ENCODE data around the gene ATF1.

ATF1 gene

DNA sequence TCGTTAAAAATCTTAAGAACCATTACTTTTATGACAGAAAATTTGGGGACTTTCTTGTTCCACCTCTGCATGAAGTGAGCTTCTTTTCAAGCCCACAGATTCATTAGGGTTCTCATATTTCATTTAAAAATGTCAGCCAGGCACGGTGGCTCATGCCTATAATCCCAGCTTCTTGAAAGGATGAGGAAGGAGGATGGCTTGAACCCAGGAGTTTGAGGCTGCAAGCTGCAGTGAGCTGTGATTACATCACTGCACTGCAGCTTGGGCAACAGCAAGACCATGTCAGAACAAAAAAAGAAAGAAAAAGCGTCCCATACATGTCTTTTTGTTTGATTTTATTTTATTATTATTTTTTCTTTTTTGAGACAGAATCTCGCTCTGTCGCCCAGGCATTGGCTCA lies 43.4 kb upstream of the ATF1 start:
- Histone ChIP-seq H3K79me2 (ENCODE audit: low read length) (no peaks in the 10 kb centered on the region), H3K9ac (ENCODE audit: low read length) (no peak overlapping the region), H3K27ac (ENCODE audit: low read length) (no peak overlapping the region), H3K4me1 (ENCODE audit: low read length) (no peaks in the 10 kb centered on the region), H3K36me3 (replicated peaks; ENCODE audit: low read depth, low read length) (peaks cover 15% of the 10 kb centered on the region), H3K9me3 (ENCODE audit: insufficient read depth, low read length) (no peaks in the 10 kb centered on the region), H4K20me1 (ENCODE audit: insufficient read depth, low read length) (no peaks in the 10 kb centered on the region), H3K4me2 (ENCODE audit: low read length) (no peak overlapping the region), H3K27me3 (ENCODE audit: low read depth, low read length) (no peaks in the 10 kb centered on the region), H3K4me3 (ENCODE audit: low read length) (no peak overlapping the region), H2AFZ (ENCODE audit: low read depth, low read length) (no peak overlapping the region)
- TF ChIP-seq EZH2phosphoT487 (IDR thresholded peaks at IDR 0.05; ENCODE audit: low read depth) = no peak
- TF ChIP-seq, protein P1, sequence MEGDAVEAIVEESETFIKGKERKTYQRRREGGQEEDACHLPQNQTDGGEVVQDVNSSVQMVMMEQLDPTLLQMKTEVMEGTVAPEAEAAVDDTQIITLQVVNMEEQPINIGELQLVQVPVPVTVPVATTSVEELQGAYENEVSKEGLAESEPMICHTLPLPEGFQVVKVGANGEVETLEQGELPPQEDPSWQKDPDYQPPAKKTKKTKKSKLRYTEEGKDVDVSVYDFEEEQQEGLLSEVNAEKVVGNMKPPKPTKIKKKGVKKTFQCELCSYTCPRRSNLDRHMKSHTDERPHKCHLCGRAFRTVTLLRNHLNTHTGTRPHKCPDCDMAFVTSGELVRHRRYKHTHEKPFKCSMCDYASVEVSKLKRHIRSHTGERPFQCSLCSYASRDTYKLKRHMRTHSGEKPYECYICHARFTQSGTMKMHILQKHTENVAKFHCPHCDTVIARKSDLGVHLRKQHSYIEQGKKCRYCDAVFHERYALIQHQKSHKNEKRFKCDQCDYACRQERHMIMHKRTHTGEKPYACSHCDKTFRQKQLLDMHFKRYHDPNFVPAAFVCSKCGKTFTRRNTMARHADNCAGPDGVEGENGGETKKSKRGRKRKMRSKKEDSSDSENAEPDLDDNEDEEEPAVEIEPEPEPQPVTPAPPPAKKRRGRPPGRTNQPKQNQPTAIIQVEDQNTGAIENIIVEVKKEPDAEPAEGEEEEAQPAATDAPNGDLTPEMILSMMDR (IDR thresholded peaks at IDR 0.05; ENCODE audit: low read depth, low read length) = no peak

DNA sequence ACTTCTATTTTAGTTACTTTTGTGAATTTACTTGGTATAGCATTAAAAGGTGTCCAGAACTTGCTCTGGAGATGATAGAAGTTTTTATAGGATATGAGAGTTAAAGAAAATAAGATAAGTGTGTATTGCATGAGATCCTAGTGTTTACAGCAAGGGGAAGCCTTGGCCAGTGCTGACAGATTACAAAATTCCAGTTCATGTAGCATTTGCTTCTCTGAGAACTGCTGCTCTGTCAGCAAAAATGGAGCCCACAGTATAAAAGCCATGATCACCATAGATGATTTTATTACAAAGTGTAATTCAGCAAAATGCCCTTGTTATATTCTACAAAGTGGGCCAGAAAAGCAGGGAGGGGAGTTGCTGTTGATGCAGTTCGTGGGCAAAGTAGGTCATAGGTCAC lies 40.0 kb upstream of the ATF1 start:
- TF ChIP-seq, protein P1 (IDR thresholded peaks at IDR 0.05; ENCODE audit: low read depth, low read length) = no peak
- TF ChIP-seq EZH2phosphoT487 (IDR thresholded peaks at IDR 0.05; ENCODE audit: low read depth) = no peak
- peaks cover 17% of the 10 kb centered on the region for H3K36me3 ChIP-seq (replicated peaks; ENCODE audit: low read depth, low read length)
- no peak overlapping the region for H2AFZ ChIP-seq (ENCODE audit: low read depth, low read length)
- no peak overlapping the region for H3K27ac ChIP-seq (ENCODE audit: low read length)
- no peaks in the 10 kb centered on the region for H3K27me3 ChIP-seq (ENCODE audit: low read depth, low read length)
- H3K4me3 ChIP-seq (ENCODE audit: low read length) = no peak overlapping the region
- H3K4me1 ChIP-seq (ENCODE audit: low read length) = no peaks in the 10 kb centered on the region
- no peak overlapping the region for H3K9ac ChIP-seq (ENCODE audit: low read length)
- no peaks in the 10 kb centered on the region for H3K79me2 ChIP-seq (ENCODE audit: low read length)
- no peaks in the 10 kb centered on the region for H4K20me1 ChIP-seq (ENCODE audit: insufficient read depth, low read length)
- H3K9me3 ChIP-seq (ENCODE audit: insufficient read depth, low read length) = no peaks in the 10 kb centered on the region
- no peak overlapping the region for H3K4me2 ChIP-seq (ENCODE audit: low read length)

DNA sequence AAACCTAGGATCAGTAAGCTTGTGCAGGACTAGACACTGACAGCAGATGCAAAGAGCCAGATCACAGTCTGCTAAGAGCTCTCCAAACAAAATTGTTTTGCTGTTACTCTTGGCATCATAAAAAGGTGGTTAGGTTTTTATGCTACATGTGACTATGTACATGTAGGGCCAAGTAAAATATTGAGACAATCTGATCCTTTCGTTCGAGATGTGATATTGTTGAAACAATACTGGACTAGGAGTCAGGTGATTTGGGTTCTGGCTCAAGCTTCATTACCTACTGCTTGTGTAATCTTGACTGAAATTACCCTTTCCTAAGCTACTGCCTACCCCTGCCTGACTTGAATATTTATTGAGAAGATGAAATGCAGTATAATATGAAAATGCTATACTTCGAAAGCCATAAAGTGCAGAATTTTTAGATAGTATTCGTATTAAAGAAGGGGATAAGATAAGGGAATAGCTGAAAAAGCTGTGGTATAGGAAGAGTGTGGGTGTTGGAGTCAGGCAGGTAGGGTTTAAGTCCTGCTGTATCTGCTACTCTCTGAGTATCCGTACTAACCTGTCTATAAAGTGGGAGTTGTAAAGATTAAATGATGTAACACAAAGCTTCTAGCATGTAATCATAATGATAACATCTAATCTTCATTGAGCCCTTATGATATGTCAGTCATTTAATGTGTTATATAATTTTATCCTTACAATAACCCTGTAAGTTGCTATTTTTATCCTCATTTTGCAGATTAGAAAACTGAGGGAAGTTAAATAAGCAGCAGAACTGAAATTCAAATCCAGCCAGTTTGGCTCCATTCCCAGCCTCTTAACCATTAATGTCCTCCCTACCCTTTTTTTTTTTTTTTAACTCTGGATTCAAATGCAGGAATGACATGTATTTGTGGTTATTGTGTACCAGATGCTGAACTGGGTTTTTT lies 38.6 kb upstream of the ATF1 start:
- Histone ChIP-seq H3K27ac (ENCODE audit: low read length) (no peak overlapping the region), H4K20me1 (ENCODE audit: insufficient read depth, low read length) (no peaks in the 10 kb centered on the region), H3K4me1 (ENCODE audit: low read length) (no peaks in the 10 kb centered on the region), H3K79me2 (ENCODE audit: low read length) (no peaks in the 10 kb centered on the region), H2AFZ (ENCODE audit: low read depth, low read length) (no peak overlapping the region), H3K4me2 (ENCODE audit: low read length) (no peak overlapping the region), H3K9ac (ENCODE audit: low read length) (no peak overlapping the region), H3K4me3 (ENCODE audit: low read length) (no peak overlapping the region), H3K36me3 (replicated peaks; ENCODE audit: low read depth, low read length) (peaks cover 17% of the 10 kb centered on the region), H3K9me3 (ENCODE audit: insufficient read depth, low read length) (no peaks in the 10 kb centered on the region), H3K27me3 (ENCODE audit: low read depth, low read length) (no peaks in the 10 kb centered on the region)
- TF ChIP-seq EZH2phosphoT487 (IDR thresholded peaks at IDR 0.05; ENCODE audit: low read depth) = no peak
- TF ChIP-seq, protein P1 (IDR thresholded peaks at IDR 0.05; ENCODE audit: low read depth, low read length) = no peak

DNA sequence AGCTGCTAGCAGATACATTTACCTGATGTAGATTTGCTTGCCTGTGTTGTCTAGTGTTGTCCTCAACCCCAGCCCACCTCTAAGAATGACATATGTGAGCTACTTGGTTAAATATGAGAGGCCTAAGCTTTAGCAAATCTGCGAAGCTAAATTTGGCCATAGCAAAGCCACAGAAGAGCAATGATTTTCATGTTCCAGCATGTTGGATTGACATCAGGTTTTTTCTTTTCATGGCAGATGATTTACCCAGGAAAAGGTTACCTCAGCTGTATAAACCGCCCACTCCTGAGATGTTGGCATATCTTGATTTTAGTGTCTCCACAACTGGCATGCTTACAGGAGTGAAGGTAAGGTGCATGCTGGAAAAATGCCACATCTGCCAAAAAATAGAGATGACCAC lies 36.4 kb upstream of the ATF1 start:
- H3K4me3 ChIP-seq (ENCODE audit: low read length) = no peak overlapping the region
- no peak overlapping the region for H3K9ac ChIP-seq (ENCODE audit: low read length)
- H4K20me1 ChIP-seq (ENCODE audit: insufficient read depth, low read length) = no peaks in the 10 kb centered on the region
- TF ChIP-seq, protein P1 (IDR thresholded peaks at IDR 0.05; ENCODE audit: low read depth, low read length) = no peak
- no peak for TF ChIP-seq EZH2phosphoT487 (IDR thresholded peaks at IDR 0.05; ENCODE audit: low read depth)
- H3K4me1 ChIP-seq (ENCODE audit: low read length) = no peaks in the 10 kb centered on the region
- H3K27me3 ChIP-seq (ENCODE audit: low read depth, low read length) = no peaks in the 10 kb centered on the region
- no peak overlapping the region for H2AFZ ChIP-seq (ENCODE audit: low read depth, low read length)
- H3K27ac ChIP-seq (ENCODE audit: low read length) = no peak overlapping the region
- H3K4me2 ChIP-seq (ENCODE audit: low read length) = no peak overlapping the region
- H3K36me3 ChIP-seq (replicated peaks; ENCODE audit: low read depth, low read length) = peaks cover 15% of the 10 kb centered on the region
- H3K79me2 ChIP-seq (ENCODE audit: low read length) = no peaks in the 10 kb centered on the region
- H3K9me3 ChIP-seq (ENCODE audit: insufficient read depth, low read length) = no peaks in the 10 kb centered on the region
